Measurements from ENCODE around the gene ZNF329. TPM values are rescaled to one million over a fixed set of nuclear protein-coding genes. Genes with fewer than 3 reads are reported as not detected.

Gene ZNF329
- total RNA-seq, 1 donor from 2014 or later: 10.3 TPM

Other genes with a start within 250 kb of the ZNF329 start
- gene ZNF417, start 234.2 kb downstream of the ZNF329 start, total RNA-seq: 5.9 and 12.3 TPM in 2 replicates
- 1.7 and 6.2 TPM in 2 replicates for gene ZNF418, start 215.4 kb downstream of the ZNF329 start, total RNA-seq
- gene ZNF256, start 203.1 kb downstream of the ZNF329 start, total RNA-seq: 3.2 and 3.5 TPM in 2 replicates
- not detected in 2 replicates for gene C19orf18, start 176.3 kb downstream of the ZNF329 start, total RNA-seq
- 5.2 and 8.7 TPM in 2 replicates for gene ZNF606, start 148.0 kb downstream of the ZNF329 start, total RNA-seq
- 0.20 TPM in 1 of 2 replicates, not detected in the other for gene ZSCAN1, start 116.8 kb downstream of the ZNF329 start, total RNA-seq
- 0.65 and 2.8 TPM in 2 replicates for gene ZNF135, start 91.5 kb downstream of the ZNF329 start, total RNA-seq
- gene ZSCAN18, start 52.6 kb downstream of the ZNF329 start, total RNA-seq: 10.7 and 29.6 TPM in 2 replicates
- 9.6 and 14.3 TPM in 2 replicates for gene ZNF274, start 32.3 kb upstream of the ZNF329 start, total RNA-seq
- 41.4 and 58.5 TPM in 2 replicates for gene ZNF544, start 78.1 kb upstream of the ZNF329 start, total RNA-seq
- 2.6 and 4.2 TPM in 2 replicates for gene ZNF8, start 128.2 kb upstream of the ZNF329 start, total RNA-seq
- 11.1 and 19.4 TPM in 2 replicates for gene ERVK3-1, start 154.6 kb upstream of the ZNF329 start, total RNA-seq
- gene ZSCAN22, start 176.2 kb upstream of the ZNF329 start, total RNA-seq: 1.3 and 2.0 TPM in 2 replicates
- gene A1BG, start 202.7 kb upstream of the ZNF329 start, total RNA-seq: 2.0 and 4.6 TPM in 2 replicates
- 0.65 and 0.99 TPM in 2 replicates for gene ZNF497, start 212.0 kb upstream of the ZNF329 start, total RNA-seq
- gene ZNF837, start 230.2 kb upstream of the ZNF329 start, total RNA-seq: 0.87 and 1.6 TPM in 2 replicates
- gene RPS5, start 236.5 kb upstream of the ZNF329 start, total RNA-seq: 2,255 and 2,472 TPM in 2 replicates
- not detected in 2 replicates for gene RNF225, start 244.9 kb upstream of the ZNF329 start, total RNA-seq

Data from lung microvascular endothelial cell (primary cell).